ENCODE measurements around the gene ICE2. TPM values are rescaled to one million over a fixed set of nuclear protein-coding genes. Genes with fewer than 3 reads are reported as not detected.

Gene ICE2
- total RNA-seq, 1 donor from 2014 or later = 50.3 TPM

- no peak for DNase-seq (ENCODE audit: extremely low spot score, unreplicated experiment)
- peaks cover 96% of the 10 kb centered on the region for H3K4me1 Mint-ChIP-seq (ENCODE audit: unreplicated experiment)
- peaks cover 66% of the 10 kb centered on the region for H3K36me3 Mint-ChIP-seq (ENCODE audit: unreplicated experiment)
- no peaks in the 10 kb centered on the region for H3K27me3 Mint-ChIP-seq (ENCODE audit: unreplicated experiment)
- no peak overlapping the region for H3K4me3 Mint-ChIP-seq (ENCODE audit: unreplicated experiment)
- H3K9me3 Mint-ChIP-seq (ENCODE audit: unreplicated experiment) = no peaks in the 10 kb centered on the region
- H3K27ac Mint-ChIP-seq (ENCODE audit: unreplicated experiment) = peak overlapping the region; percentile 93
- TF ChIP-seq, protein P1, sequence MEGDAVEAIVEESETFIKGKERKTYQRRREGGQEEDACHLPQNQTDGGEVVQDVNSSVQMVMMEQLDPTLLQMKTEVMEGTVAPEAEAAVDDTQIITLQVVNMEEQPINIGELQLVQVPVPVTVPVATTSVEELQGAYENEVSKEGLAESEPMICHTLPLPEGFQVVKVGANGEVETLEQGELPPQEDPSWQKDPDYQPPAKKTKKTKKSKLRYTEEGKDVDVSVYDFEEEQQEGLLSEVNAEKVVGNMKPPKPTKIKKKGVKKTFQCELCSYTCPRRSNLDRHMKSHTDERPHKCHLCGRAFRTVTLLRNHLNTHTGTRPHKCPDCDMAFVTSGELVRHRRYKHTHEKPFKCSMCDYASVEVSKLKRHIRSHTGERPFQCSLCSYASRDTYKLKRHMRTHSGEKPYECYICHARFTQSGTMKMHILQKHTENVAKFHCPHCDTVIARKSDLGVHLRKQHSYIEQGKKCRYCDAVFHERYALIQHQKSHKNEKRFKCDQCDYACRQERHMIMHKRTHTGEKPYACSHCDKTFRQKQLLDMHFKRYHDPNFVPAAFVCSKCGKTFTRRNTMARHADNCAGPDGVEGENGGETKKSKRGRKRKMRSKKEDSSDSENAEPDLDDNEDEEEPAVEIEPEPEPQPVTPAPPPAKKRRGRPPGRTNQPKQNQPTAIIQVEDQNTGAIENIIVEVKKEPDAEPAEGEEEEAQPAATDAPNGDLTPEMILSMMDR (IDR thresholded peaks at IDR 0.05) = no peak
Measured at GRCh38 chr15:60379525-60380274, 99.2 kb downstream of the ICE2 start.

- no peak overlapping the region for H3K4me3 Mint-ChIP-seq (ENCODE audit: unreplicated experiment)
- H3K4me1 Mint-ChIP-seq (ENCODE audit: unreplicated experiment) = peaks cover 96% of the 10 kb centered on the region
Measured at GRCh38 chr15:60379185-60379524, 99.8 kb downstream of the ICE2 start.

GRCh38 chr15:60376677-60377095 is 102.3 kb downstream of the ICE2 start:
- TF ChIP-seq, protein P1 (IDR thresholded peaks at IDR 0.05) = no peak
- Mint-ChIP-seq H3K4me3 (ENCODE audit: unreplicated experiment) (peak overlapping the region; percentile 40), H3K27ac (ENCODE audit: unreplicated experiment) (peak overlapping the region; percentile 99), H3K9me3 (ENCODE audit: unreplicated experiment) (no peaks in the 10 kb centered on the region), H3K4me1 (ENCODE audit: unreplicated experiment) (peaks cover 95% of the 10 kb centered on the region), H3K27me3 (ENCODE audit: unreplicated experiment) (no peaks in the 10 kb centered on the region), H3K36me3 (ENCODE audit: unreplicated experiment) (peaks cover 61% of the 10 kb centered on the region)
- DNase-seq (ENCODE audit: extremely low spot score, unreplicated experiment) = no peak

More at GRCh38 chr15:60379185-60379524, 99.8 kb downstream of the ICE2 start:
- H3K36me3 Mint-ChIP-seq (ENCODE audit: unreplicated experiment) = peaks cover 63% of the 10 kb centered on the region
- no peaks in the 10 kb centered on the region for H3K27me3 Mint-ChIP-seq (ENCODE audit: unreplicated experiment)
- peak overlapping the region; percentile 93 for H3K27ac Mint-ChIP-seq (ENCODE audit: unreplicated experiment)
- H3K9me3 Mint-ChIP-seq (ENCODE audit: unreplicated experiment) = no peaks in the 10 kb centered on the region
- TF ChIP-seq, protein P1 (IDR thresholded peaks at IDR 0.05) = no peak
- no peak for DNase-seq (ENCODE audit: extremely low spot score, unreplicated experiment)

GRCh38 chr15:60375306-60375705 is 103.6 kb downstream of the ICE2 start:
- H3K4me3 Mint-ChIP-seq (ENCODE audit: unreplicated experiment) = peak overlapping the region; percentile 36
- H3K36me3 Mint-ChIP-seq (ENCODE audit: unreplicated experiment) = peaks cover 55% of the 10 kb centered on the region
- H3K27me3 Mint-ChIP-seq (ENCODE audit: unreplicated experiment) = no peaks in the 10 kb centered on the region

DNA sequence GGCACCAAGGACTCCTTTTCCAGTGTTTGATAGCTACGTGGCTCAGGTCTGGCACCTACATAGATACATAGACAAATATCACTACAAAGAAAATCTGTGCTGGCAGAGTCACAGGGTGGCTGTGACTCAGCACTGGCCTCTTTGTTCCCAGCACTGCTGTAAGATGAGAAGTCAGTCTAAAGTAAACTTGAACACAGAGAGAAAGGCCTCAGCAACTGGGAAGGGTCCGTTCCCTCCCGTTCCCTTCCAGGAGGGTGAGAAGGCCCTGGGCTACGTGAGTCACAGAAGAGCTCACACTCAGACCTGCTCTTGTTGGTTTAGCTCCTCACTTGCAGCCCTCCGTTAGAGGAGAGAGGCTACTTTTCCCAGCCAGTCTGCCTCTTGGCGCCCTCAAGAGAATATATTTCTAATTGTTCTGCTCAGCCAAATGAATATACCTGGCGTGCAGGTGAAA is 104.3 kb downstream of the ICE2 start:
- TF ChIP-seq, protein P1 (IDR thresholded peaks at IDR 0.05) = no peak
- peaks cover 97% of the 10 kb centered on the region for H3K4me1 Mint-ChIP-seq (ENCODE audit: unreplicated experiment)
- H3K36me3 Mint-ChIP-seq (ENCODE audit: unreplicated experiment) = peaks cover 59% of the 10 kb centered on the region
- DNase-seq (ENCODE audit: extremely low spot score, unreplicated experiment) = peak; percentile 93
- peak overlapping the region; percentile 21 for H3K4me3 Mint-ChIP-seq (ENCODE audit: unreplicated experiment)
- H3K27ac Mint-ChIP-seq (ENCODE audit: unreplicated experiment) = peak overlapping the region; percentile 99
- H3K27me3 Mint-ChIP-seq (ENCODE audit: unreplicated experiment) = no peaks in the 10 kb centered on the region
- H3K9me3 Mint-ChIP-seq (ENCODE audit: unreplicated experiment) = no peaks in the 10 kb centered on the region

More at GRCh38 chr15:60375306-60375705, 103.6 kb downstream of the ICE2 start:
- peak overlapping the region; percentile 99 for H3K27ac Mint-ChIP-seq (ENCODE audit: unreplicated experiment)
- peaks cover 97% of the 10 kb centered on the region for H3K4me1 Mint-ChIP-seq (ENCODE audit: unreplicated experiment)
- TF ChIP-seq, protein P1 (IDR thresholded peaks at IDR 0.05) = no peak
- no peaks in the 10 kb centered on the region for H3K9me3 Mint-ChIP-seq (ENCODE audit: unreplicated experiment)
- no peak for DNase-seq (ENCODE audit: extremely low spot score, unreplicated experiment)

Data from osteocyte (in vitro differentiated cells).